Duodenal mucosa (tissue), 2 donors: ENCODE results near the gene MIOS.

Experiments used
- H3K27ac ChIP-seq: one replicate; pipeline ENCODE4 v1.7.0; 2013; ENCODE audit warnings: low read depth, low read length
- H3K27me3 ChIP-seq, 2 donors: one replicate each; pipeline ENCODE4 v1.7.0; 2013; ENCODE audit warnings: low read length in 2 of 2, control low read depth in 1 of 2; ENCODE audit not compliant: insufficient read depth in 2 of 2, control insufficient read depth in 1 of 2
- H3K36me3 ChIP-seq, 2 donors: one replicate each; pipeline ENCODE4 v1.7.0; 2013; ENCODE audit warnings: low read length in 2 of 2, control low read depth in 1 of 2; ENCODE audit not compliant: insufficient read depth in 2 of 2, control insufficient read depth in 1 of 2
- H3K4me1 ChIP-seq, 2 donors: one replicate each; pipeline ENCODE4 v1.7.0; 2013; ENCODE audit warnings: low read length in 2 of 2, control low read depth in 1 of 2; ENCODE audit not compliant: insufficient read depth in 2 of 2, control insufficient read depth in 1 of 2
- H3K4me3 ChIP-seq, 2 donors: one replicate each; pipeline ENCODE4 v1.7.0; 2013; ENCODE audit warnings: low read length in 2 of 2, low read depth in 1 of 2
- H3K9ac ChIP-seq, 2 donors: one replicate each; pipeline ENCODE4 v1.7.0; 2013; ENCODE audit warnings: low read length in 2 of 2, low read depth in 1 of 2
- H3K9me3 ChIP-seq, 2 donors: one replicate each; pipeline ENCODE4 v1.7.0; 2013; ENCODE audit warnings: low read length in 2 of 2, control low read depth in 1 of 2; ENCODE audit not compliant: control insufficient read depth in 1 of 2

The MIOS gene

DNA sequence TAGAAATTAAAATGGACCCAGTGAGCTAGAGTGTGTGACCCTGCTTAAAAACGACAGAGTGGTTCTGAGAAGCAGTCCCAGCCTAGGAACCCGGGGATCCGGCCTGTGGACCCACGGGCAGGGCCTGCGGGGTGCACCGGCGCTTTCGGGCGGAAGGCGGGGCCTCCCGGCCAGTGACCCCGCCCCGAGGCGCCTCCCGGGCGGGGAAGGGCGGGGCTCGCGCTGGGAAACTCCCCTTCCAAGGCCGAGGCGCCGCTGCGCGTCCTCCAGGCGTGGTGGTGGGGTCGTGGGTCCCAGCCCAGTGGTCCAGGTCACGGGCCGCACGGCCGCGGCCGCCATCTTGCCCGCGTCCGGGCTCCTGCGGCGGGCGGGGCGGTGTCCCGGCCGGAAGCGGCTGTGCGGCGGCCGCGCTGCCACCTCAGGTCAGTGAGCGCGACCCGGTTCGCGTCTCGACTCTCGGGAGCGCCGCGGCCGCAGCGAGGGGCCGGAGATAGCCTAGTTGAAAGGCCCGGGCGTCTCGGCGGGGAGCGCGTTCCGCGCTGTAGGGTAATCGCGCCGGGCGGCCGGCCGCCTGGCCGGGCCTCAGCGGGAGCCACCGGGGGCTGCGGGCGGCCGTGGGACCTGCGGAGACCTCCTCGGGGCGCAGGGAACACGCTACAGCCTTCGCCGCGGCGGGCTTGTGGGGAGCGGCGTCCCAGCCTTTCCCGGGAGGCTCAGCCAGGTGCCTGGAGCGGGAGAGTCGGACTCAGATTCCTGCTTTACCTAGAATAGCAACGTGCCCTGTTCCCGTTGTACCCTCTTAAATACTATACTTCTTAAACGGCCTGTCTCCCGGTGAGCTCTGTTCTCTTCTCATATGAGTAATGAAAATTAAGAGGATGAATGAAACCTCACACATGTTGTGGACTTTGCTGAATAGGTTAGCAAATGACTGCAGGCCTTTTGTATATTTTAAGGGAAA is at the start of gene MIOS:
Gene MIOS (plus strand): TSS at position 234 of the 961 bp plus-strand sequence. CDS start 5,592 bp downstream, outside the sequence.
- Histone ChIP-seq H3K27me3 (no peaks in the 10 kb centered on the region), H3K9ac (peak within 1 kb of the TSS; percentile 78 to 86), H3K4me1 (peaks cover 15 to 32% of the 10 kb centered on the region in 2 donors), H3K36me3 (no peaks in the 10 kb centered on the region), H3K27ac (peak within 1 kb of the TSS; percentile 83), H3K4me3 (peak within 1 kb of the TSS; percentile 77 to 85), H3K9me3 (no peaks in the 10 kb centered on the region)

GRCh38 chr7:7517754-7518153 is 48.9 kb upstream of the MIOS start:
- Histone ChIP-seq H3K36me3 (no peaks in the 10 kb centered on the region), H3K9me3 (no peaks in the 10 kb centered on the region), H3K9ac (no peak overlapping the region), H3K4me3 (no peak overlapping the region), H3K27me3 (no peaks in the 10 kb centered on the region), H3K4me1 (peaks cover 12 to 35% of the 10 kb centered on the region in 2 donors), H3K27ac (no peak overlapping the region)

GRCh38 chr7:7519056-7519455 is 47.6 kb upstream of the MIOS start:
- Histone ChIP-seq H3K36me3 (no peaks in the 10 kb centered on the region), H3K27me3 (no peaks in the 10 kb centered on the region), H3K27ac (no peak overlapping the region), H3K4me3 (no peak overlapping the region), H3K9ac (no peak overlapping the region), H3K9me3 (no peaks in the 10 kb centered on the region), H3K4me1 (peaks cover 2 to 27% of the 10 kb centered on the region in 2 donors)

DNA sequence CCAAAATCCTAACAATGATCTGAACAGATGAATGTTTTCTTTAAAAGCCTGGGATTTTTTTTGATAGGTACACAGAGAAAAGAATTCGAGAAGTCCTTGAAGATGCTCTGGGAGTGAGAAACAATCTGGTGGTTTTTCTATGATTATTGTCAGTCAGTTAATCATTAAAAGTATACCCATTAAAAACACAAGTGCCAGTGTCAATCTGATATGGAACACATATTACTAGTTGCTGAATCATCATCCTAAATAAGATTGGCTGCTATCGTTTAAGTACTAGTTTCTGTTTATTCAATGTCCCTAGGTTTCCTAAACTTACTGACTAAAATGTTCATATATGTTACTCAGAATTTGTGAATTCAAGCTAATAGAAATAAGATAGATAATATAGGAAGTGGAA is 47.2 kb upstream of the MIOS start:
- no peak overlapping the region for H3K9ac ChIP-seq

GRCh38 chr7:7521259-7521658 is 45.4 kb upstream of the MIOS start:
- Histone ChIP-seq H3K4me1 (peaks cover 2 to 14% of the 10 kb centered on the region in 2 donors), H3K9me3 (no peaks in the 10 kb centered on the region), H3K9ac (no peak overlapping the region), H3K27me3 (no peaks in the 10 kb centered on the region), H3K36me3 (no peaks in the 10 kb centered on the region), H3K4me3 (no peak overlapping the region), H3K27ac (no peak overlapping the region)

More for the DNA sequence above, 47.2 kb upstream of the MIOS start:
- peaks cover 2 to 22% of the 10 kb centered on the region in 2 donors for H3K4me1 ChIP-seq
- no peaks in the 10 kb centered on the region for H3K9me3 ChIP-seq
- H3K36me3 ChIP-seq, result no peaks in the 10 kb centered on the region
- H3K27ac ChIP-seq, result no peak overlapping the region
- no peaks in the 10 kb centered on the region for H3K27me3 ChIP-seq
- no peak overlapping the region for H3K4me3 ChIP-seq

DNA sequence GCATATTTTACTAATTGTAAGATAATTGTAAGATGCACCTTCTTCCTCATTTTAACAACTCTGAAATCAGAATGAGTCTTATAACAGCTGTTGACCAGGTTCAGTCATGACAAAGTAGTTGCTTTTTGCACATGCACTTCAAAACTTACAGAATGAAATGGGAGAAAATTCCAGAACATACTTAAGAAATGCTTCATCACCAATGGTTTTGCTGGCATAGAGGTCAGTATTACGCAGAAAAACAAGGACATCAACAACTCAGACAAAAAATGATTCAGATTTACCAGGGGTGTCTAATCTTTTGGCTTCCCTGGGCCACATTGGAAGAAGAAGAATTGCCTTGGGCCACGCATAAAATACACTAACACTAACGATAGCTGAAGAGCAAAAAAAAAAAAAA is 44.3 kb upstream of the MIOS start:
- Histone ChIP-seq H3K4me1 (peaks cover 0 to 9% of the 10 kb centered on the region in 2 donors), H3K27ac (no peak overlapping the region), H3K4me3 (no peak overlapping the region), H3K27me3 (no peaks in the 10 kb centered on the region), H3K9ac (no peak overlapping the region), H3K9me3 (no peaks in the 10 kb centered on the region), H3K36me3 (no peaks in the 10 kb centered on the region)

GRCh38 chr7:7524121-7524520 is 42.6 kb upstream of the MIOS start:
- peaks cover 0 to 5% of the 10 kb centered on the region in 2 donors for H3K4me1 ChIP-seq
- no peaks in the 10 kb centered on the region for H3K9me3 ChIP-seq
- no peaks in the 10 kb centered on the region for H3K36me3 ChIP-seq
- no peak overlapping the region for H3K27ac ChIP-seq
- no peaks in the 10 kb centered on the region for H3K27me3 ChIP-seq
- H3K9ac ChIP-seq, result no peak overlapping the region
- H3K4me3 ChIP-seq, result no peak overlapping the region

DNA sequence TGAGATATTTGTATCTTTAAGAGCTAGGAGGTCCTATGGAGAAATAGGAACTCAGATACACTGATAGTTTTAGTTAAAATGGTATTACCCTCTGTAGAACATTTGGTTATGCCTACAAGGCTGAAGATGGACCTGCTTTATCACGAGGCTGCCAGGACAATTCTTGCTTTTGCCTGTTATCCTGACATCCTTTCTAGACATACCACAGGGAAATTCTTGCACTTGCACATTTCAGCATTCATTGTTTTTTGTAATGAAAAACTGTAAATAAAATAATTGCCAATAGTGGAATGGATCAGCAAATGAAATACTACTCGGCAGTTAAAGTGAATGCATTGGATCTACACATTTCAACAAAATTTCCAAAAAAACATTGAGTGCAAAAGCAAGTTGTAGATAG is 40.7 kb upstream of the MIOS start:
- no peaks in the 10 kb centered on the region for H3K36me3 ChIP-seq
- no peak overlapping the region for H3K9ac ChIP-seq
- no peaks in the 10 kb centered on the region for H3K9me3 ChIP-seq
- no peak overlapping the region for H3K27ac ChIP-seq
- H3K4me1 ChIP-seq, result peaks cover 0 to 5% of the 10 kb centered on the region in 2 donors
- no peak overlapping the region for H3K4me3 ChIP-seq
- no peaks in the 10 kb centered on the region for H3K27me3 ChIP-seq

DNA sequence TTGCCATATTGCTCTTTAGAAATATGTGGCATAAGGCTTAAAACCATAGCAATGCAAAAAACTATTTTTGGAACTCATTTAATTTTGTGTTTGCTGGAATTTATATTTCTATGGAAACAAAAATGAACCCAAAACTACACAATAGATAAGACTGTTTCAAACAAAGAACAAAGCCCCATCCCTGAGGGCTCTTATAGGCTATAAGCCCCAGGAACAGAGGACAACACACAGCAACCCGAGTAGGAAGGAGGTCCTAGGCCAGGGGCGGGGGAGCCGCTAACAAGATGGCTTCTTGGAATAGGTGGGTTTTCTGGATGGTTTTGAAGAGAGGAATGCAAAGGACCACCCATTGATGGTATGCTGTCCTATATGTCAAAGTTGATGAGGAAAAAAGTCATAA is 39.6 kb upstream of the MIOS start:
- Histone ChIP-seq H3K27ac (no peak overlapping the region), H3K9ac (no peak overlapping the region), H3K27me3 (no peaks in the 10 kb centered on the region), H3K36me3 (no peaks in the 10 kb centered on the region), H3K4me3 (no peak overlapping the region), H3K4me1 (peaks cover 0 to 5% of the 10 kb centered on the region in 2 donors), H3K9me3 (no peaks in the 10 kb centered on the region)

GRCh38 chr7:7529328-7529727 is 37.4 kb upstream of the MIOS start:
- Histone ChIP-seq H3K4me3 (no peak overlapping the region), H3K4me1 (no peaks in the 10 kb centered on the region), H3K27me3 (no peaks in the 10 kb centered on the region), H3K9me3 (no peaks in the 10 kb centered on the region), H3K9ac (no peak overlapping the region), H3K36me3 (no peaks in the 10 kb centered on the region), H3K27ac (no peak overlapping the region)
